HepG2 (cell line): ENCODE measurements around the gene PKNOX2. TPM values are rescaled to one million over a fixed set of nuclear protein-coding genes. Genes with fewer than 3 reads are reported as not detected.

Source experiments
- ATAC-seq: fragments of 200-7000 bp; cut with Tn5 transposase; 3 replicates; pipeline ENCODE4 v1.9.1; 2020; ENCODE audit warnings: mild to moderate bottlenecking, moderate library complexity
- BruUV-seq: library from RNA; stranded (reverse); fragments of 400-500 nt; replicated peaks from 2 replicates; lab custom pipeline; 2021; lab: Mats Ljungman, UMichigan
- CTCF ChIA-PET: fragments of 300-600 bp; formaldehyde crosslinking; extraction: SDS; loops from one replicate; lab custom pipeline; 2021; ENCODE audit warnings: low total read pairs, inconsistent platforms, low intra/inter-chr PET ratio; lab: Yijun Ruan, JAX
- POLR2A ChIA-PET: fragments of 350-600 bp; sonication (Branson Sonifier 250); formaldehyde crosslinking; loops from one replicate; lab custom pipeline; 2020; ENCODE audit warnings: antibody characterized with exemption, inconsistent platforms; lab: Yijun Ruan, JAX
- DNase-seq: peaks from one replicate; pipeline ENCODE4 v3.0.0-alpha.2; 2015; ENCODE audit warnings: low spot score
- FAIRE-seq: peaks from 3 replicates; lab custom pipeline; 2011; peaks lifted over from hg19 to GRCh38; lab: Jason Lieb, UNC
- H2AFZ ChIP-seq: one replicate; pipeline ENCODE4 v1.6.1; 2011; ENCODE audit warnings: low read length, inconsistent platforms
- H3K27ac ChIP-seq: fragments of 300-600 bp; 3 replicates; pipeline ENCODE4 v1.8.0; 2011; ENCODE audit warnings: mixed run types, mild to moderate bottlenecking, mixed read lengths, low read length, inconsistent platforms; ENCODE audit not compliant: insufficient read depth; ENCODE audit errors: extremely low read length
- H3K27me3 ChIP-seq, 2 experiments: fragments of 200-600 bp in 1 of 2; 2 replicates in 1 of 2; 3 replicates in 1 of 2; pipeline versions ENCODE4 v1.6.0 to v1.8.0; 2011; ENCODE audit warnings: low read length in 2 of 2, mild to moderate bottlenecking in 2 of 2, moderate library complexity in 2 of 2, inconsistent platforms in 1 of 2; ENCODE audit not compliant: insufficient read depth in 2 of 2, control insufficient read depth in 1 of 2
- H3K36me3 ChIP-seq, 2 experiments: fragments of 200-600 bp in 1 of 2; replicated peaks in 1 of 2; 2 replicates in 1 of 2; 3 replicates in 1 of 2; pipeline versions ENCODE4 v1.5.1 to v1.8.0; 2011; ENCODE audit warnings: low read length in 2 of 2, inconsistent platforms in 1 of 2; ENCODE audit not compliant: insufficient read depth in 2 of 2, control insufficient read depth in 1 of 2
- H3K4me1 ChIP-seq: 2 replicates; pipeline ENCODE4 v1.5.1; 2012; ENCODE audit warnings: low read length, inconsistent platforms; ENCODE audit not compliant: insufficient read depth
- H3K4me2 ChIP-seq: 2 replicates; pipeline ENCODE4 v1.6.0; 2011; ENCODE audit warnings: low read depth, low read length, inconsistent platforms
- H3K4me3 ChIP-seq, 3 experiments: fragments of 200-600 bp in 1 of 3; sonication (generic), shearing (Covaris generic) in 1 of 3; replicated peaks in 1 of 3; 2 replicates each; pipeline ENCODE4 v1.5.1; 2011 to 2016; ENCODE audit warnings: low read length in 3 of 3, inconsistent platforms in 2 of 3, low read depth in 2 of 3, mild to moderate bottlenecking in 2 of 3, control low read depth in 1 of 3, mixed read lengths in 1 of 3; ENCODE audit not compliant: insufficient read depth in 1 of 3
- H3K79me2 ChIP-seq: one replicate; pipeline ENCODE4 v1.6.1; 2011; ENCODE audit warnings: low read length, inconsistent platforms; ENCODE audit not compliant: insufficient read depth
- H3K9ac ChIP-seq: 2 replicates; pipeline ENCODE4 v1.6.0; 2011; ENCODE audit warnings: mild to moderate bottlenecking, low read depth, low read length, inconsistent platforms; ENCODE audit not compliant: insufficient read depth
- H3K9me3 ChIP-seq: 2 replicates; pipeline ENCODE4 v1.5.1; 2012; ENCODE audit warnings: mild to moderate bottlenecking, low read length
- H4K20me1 ChIP-seq: 2 replicates; pipeline ENCODE4 v1.6.0; 2011; ENCODE audit warnings: inconsistent platforms, mild to moderate bottlenecking, low read length, moderate library complexity; ENCODE audit not compliant: insufficient read depth
- CBX1 ChIP-seq: IDR thresholded peaks from one replicate; pipeline ENCODE4 v1.6.1; 2016; ENCODE audit warnings: antibody characterized with exemption, low read depth
- HDAC1 ChIP-seq: sonication (generic); formaldehyde crosslinking; IDR thresholded peaks from 2 replicates; pipeline ENCODE4 v1.5.1; 2020; ENCODE audit warnings: mild to moderate bottlenecking, missing genetic modification reagents
- HNF4A ChIP-seq: sonication (generic); formaldehyde crosslinking; IDR thresholded peaks from 2 replicates; pipeline ENCODE4 v1.4.0; 2020; ENCODE audit warnings: missing genetic modification reagents
- KAT8 ChIP-seq: IDR thresholded peaks from 2 replicates; pipeline ENCODE4 v1.6.1; 2016; ENCODE audit warnings: missing genetic modification reagents, missing compliant biosample characterization
- RFXANK ChIP-seq: IDR thresholded peaks from 2 replicates; pipeline ENCODE4 v1.6.1; 2016
- SMAD3 ChIP-seq: sonication (generic); formaldehyde crosslinking; IDR thresholded peaks from 2 replicates; pipeline ENCODE4 v1.4.0; 2020; ENCODE audit warnings: missing genetic modification reagents
- ZC3H13 ChIP-seq: sonication (generic); formaldehyde crosslinking; IDR thresholded peaks from 2 replicates; pipeline ENCODE4 v1.8.1; 2023; ENCODE audit warnings: mild to moderate bottlenecking, missing genetic modification reagents, moderate library complexity
- ZNF354B ChIP-seq: sonication (generic); formaldehyde crosslinking; IDR thresholded peaks from 2 replicates; pipeline ENCODE4 v1.8.0; 2022; ENCODE audit warnings: mild to moderate bottlenecking, missing genetic modification reagents
- ZNF431 ChIP-seq: sonication (generic); formaldehyde crosslinking; IDR thresholded peaks from 2 replicates; pipeline ENCODE4 v1.9.0; 2022; ENCODE audit warnings: missing genetic modification reagents, low read depth, mild to moderate bottlenecking, borderline replicate concordance
- ZNF549 ChIP-seq: sonication (generic); formaldehyde crosslinking; IDR thresholded peaks from 2 replicates; pipeline ENCODE4 v1.5.0; 2020; ENCODE audit warnings: missing genetic modification reagents
- ZNF761 ChIP-seq: sonication (generic); formaldehyde crosslinking; conservative IDR thresholded peaks from 2 replicates; pipeline ENCODE4 v1.4.0; 2020; ENCODE audit warnings: mild to moderate bottlenecking, missing genetic modification reagents
- ZSCAN12 ChIP-seq: sonication (generic); formaldehyde crosslinking; IDR thresholded peaks from 2 replicates; pipeline ENCODE4 v1.9.0; 2021; ENCODE audit warnings: mild to moderate bottlenecking, missing genetic modification reagents
- ZZZ3 ChIP-seq: sonication (generic); formaldehyde crosslinking; IDR thresholded peaks from 2 replicates; pipeline ENCODE4 v1.4.0; 2020; ENCODE audit warnings: missing genetic modification reagents, mild to moderate bottlenecking, borderline replicate concordance
- in situ Hi-C: cut with HindIII; loops from 2 replicates; pipeline ENCODE4 v1.10.0; 2017; ENCODE audit warnings: low pct_unique_long_range_greater_than_20kb; ENCODE audit not compliant: extremely low pct_ligation_motif_present
- intact Hi-C: fragments of 100-400 bp; cut with micrococcal nuclease; formaldehyde crosslinking; loops from one replicate; pipeline ENCODE4 v1.10.0; 2022; ENCODE audit not compliant: unreplicated experiment
- polyA plus RNA-seq, 8 experiments: library from polyadenylated mRNA; depleted of rRNA in 3 of 8; stranded (reverse) in 7 of 8; unstranded in 1 of 8; fragments of >200 nt; fragmentation: Illumina TruSeq in 4 of 8; extraction: Trizol in 4 of 8; gene quantifications; 2 replicates each; pipeline versions ENCODE4 v1.2.1 to v1.2.3, GENCODE V29; 2011 to 2016; ENCODE audit warnings: low read depth in 4 of 8, missing spikeins in 1 of 8, mixed read lengths in 1 of 8; ENCODE audit not compliant: insufficient read depth in 1 of 8
- total RNA-seq, 5 experiments: library from RNA; depleted of rRNA; stranded (reverse); fragments of >200 nt; fragmentation: Illumina TruSeq; extraction: Trizol; gene quantifications; 2 replicates each; pipeline ENCODE4 v1.2.3, GENCODE V29; 2016; ENCODE audit warnings: low read depth in 1 of 5
- TF ChIP-seq, protein P1 (sequence below): sonication (generic); formaldehyde crosslinking; IDR thresholded peaks from 2 replicates; pipeline ENCODE4 v1.5.1; 2020; ENCODE audit warnings: missing genetic modification reagents, mild to moderate bottlenecking, borderline replicate concordance
- TF ChIP-seq, protein P2 (sequence below), 2 experiments: sonication (generic) in 1 of 2; formaldehyde crosslinking in 1 of 2; IDR thresholded peaks; 2 replicates each; pipeline versions ENCODE4 v1.4.0 to v1.6.1; 2016 to 2020; ENCODE audit warnings: borderline replicate concordance in 1 of 2, low read depth in 1 of 2, mild to moderate bottlenecking in 1 of 2, missing genetic modification reagents in 1 of 2
- TF ChIP-seq, protein P3 (sequence below): sonication (generic); formaldehyde crosslinking; IDR thresholded peaks from 2 replicates; pipeline ENCODE4 v1.4.0; 2020; ENCODE audit warnings: mild to moderate bottlenecking, missing genetic modification reagents, borderline replicate concordance

Gene PKNOX2
- total and polyA plus RNA-seq, 2 of the 13 experiments (the other 11 are each of a cell fraction or from before 2014, with no cell fraction given) = not detected

DNA sequence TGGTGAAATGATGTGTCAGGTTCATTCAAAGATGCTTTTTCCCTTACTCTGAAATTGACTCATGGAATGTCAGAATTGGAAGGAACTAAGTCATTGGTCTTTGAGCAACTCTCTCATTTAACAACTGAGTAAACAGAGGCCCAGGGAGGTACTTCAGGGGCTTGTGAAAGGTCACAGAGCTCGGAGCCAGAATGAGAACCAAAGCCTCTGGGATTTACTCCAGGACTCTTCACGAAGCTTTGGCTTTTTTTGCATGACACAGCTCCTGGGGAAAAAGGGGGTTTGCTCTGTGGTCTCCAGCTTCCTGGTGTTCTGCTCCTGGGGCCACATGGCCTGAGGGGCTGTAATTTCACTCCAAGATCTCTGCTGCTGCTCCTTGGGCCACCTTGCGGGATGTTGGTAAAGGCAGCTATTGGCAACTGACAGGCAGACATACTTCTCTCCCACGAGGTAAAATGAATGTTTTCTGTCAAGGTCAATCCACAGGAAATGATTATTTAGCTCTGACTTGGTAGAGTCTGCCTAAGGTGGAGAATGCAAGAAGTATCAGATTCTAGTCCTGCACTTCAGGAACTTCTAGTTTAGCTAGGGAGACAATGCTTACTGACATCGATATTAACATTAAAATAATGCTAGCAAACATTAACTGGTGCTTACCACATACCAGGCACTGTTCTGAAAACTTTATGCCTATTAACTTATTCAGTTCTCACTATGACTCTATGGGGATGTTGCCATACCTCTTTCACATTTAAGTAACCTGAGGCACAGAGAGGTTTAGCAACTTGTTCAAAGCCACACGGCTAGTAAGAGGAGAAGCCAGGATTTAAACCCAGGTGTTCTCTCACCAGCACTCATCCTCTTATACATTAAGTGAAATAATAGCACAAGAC, 16.1 kb downstream of the PKNOX2 start (continued):
- TF ChIP-seq, protein P1, sequence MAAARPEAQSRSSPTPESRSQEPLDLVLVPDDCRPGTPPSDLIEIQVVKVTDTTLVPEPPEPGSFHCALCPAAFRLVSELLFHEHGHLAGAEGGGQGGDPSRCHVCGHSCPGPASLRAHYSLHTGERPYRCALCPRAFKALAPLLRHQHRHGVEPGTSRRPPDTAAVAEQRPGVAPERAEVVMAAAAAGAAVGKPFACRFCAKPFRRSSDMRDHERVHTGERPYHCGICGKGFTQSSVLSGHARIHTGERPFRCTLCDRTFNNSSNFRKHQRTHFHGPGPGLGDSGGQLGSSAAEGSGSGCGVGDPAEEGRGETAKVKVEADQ (CRISPR knock-in tag) = no peak

DNA sequence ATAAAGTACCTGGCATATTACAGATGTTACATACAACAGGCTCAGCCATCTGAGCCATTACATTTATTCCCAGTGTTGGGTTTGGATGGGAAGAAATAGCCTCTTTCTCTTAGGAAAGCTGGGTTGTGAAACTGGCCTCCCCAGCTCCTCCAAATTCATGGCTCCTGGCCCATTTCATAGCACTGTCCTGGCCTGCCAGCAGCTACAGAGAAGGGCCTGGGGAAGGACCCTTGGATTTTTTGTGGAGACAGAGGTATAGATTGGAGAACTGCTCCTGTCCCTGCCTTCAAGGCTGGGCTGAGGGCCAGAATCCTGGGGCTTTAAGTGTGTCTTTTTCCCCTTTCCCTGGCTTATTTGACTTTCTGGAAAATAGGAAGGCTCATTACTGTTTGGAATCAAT, 18.0 kb downstream of the PKNOX2 start:
- no peak overlapping the region for H3K9ac ChIP-seq
- no peak for DNase-seq
- H3K79me2 ChIP-seq = no peaks in the 10 kb centered on the region
- H3K27ac ChIP-seq = no peak overlapping the region
- H3K9me3 ChIP-seq = peaks cover 6% of the 10 kb centered on the region
- peaks cover 0 to 3% of the 10 kb centered on the region in 2 experiments; a peak in 1 of 5 replicates for H3K27me3 ChIP-seq
- no peak overlapping the region for H2AFZ ChIP-seq
- ChIA-PET POLR2A (no interaction called here), CTCF (no interaction called here)
- ATAC-seq = no peak
- no peak overlapping the region for H3K4me3 ChIP-seq
- in situ Hi-C loops (no loop called here), intact Hi-C loops (no loop called here)
- BruUV-seq = no TSS peak
- TF ChIP-seq, protein P2, sequence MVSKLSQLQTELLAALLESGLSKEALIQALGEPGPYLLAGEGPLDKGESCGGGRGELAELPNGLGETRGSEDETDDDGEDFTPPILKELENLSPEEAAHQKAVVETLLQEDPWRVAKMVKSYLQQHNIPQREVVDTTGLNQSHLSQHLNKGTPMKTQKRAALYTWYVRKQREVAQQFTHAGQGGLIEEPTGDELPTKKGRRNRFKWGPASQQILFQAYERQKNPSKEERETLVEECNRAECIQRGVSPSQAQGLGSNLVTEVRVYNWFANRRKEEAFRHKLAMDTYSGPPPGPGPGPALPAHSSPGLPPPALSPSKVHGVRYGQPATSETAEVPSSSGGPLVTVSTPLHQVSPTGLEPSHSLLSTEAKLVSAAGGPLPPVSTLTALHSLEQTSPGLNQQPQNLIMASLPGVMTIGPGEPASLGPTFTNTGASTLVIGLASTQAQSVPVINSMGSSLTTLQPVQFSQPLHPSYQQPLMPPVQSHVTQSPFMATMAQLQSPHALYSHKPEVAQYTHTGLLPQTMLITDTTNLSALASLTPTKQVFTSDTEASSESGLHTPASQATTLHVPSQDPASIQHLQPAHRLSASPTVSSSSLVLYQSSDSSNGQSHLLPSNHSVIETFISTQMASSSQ (IDR thresholded peaks at IDR 0.05; ENCODE audit: low read depth) = no peak
- TF ChIP-seq, protein P2 (CRISPR knock-in tag; IDR thresholded peaks at IDR 0.05; ENCODE audit: borderline replicate concordance) = no peak
- TF ChIP-seq, protein P3, sequence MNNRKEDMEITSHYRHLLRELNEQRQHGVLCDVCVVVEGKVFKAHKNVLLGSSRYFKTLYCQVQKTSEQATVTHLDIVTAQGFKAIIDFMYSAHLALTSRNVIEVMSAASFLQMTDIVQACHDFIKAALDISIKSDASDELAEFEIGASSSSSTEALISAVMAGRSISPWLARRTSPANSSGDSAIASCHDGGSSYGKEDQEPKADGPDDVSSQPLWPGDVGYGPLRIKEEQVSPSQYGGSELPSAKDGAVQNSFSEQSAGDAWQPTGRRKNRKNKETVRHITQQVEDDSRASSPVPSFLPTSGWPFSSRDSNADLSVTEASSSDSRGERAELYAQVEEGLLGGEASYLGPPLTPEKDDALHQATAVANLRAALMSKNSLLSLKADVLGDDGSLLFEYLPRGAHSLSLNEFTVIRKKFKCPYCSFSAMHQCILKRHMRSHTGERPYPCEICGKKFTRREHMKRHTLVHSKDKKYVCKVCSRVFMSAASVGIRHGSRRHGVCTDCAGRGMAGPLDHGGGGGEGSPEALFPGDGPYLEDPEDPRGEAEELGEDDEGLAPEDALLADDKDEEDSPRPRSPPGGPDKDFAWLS = no peak
- TF ChIP-seq ZNF431 (CRISPR knock-in tag) (no peak), ZNF549 (CRISPR knock-in tag) (no peak), ZZZ3 (CRISPR knock-in tag) (no peak), ZNF761 (CRISPR knock-in tag) (no peak), CBX1 (no peak), ZSCAN12 (no peak), SMAD3 (no peak), ZC3H13 (CRISPR knock-in tag) (no peak), KAT8 (CRISPR knock-in tag) (no peak), RFXANK (CRISPR knock-in tag) (no peak), HDAC1 (no peak), HNF4A (CRISPR knock-in tag) (no peak), ZNF354B (CRISPR knock-in tag) (no peak)
- no peak for FAIRE-seq
- no peaks in the 10 kb centered on the region for H3K4me1 ChIP-seq
- no peaks in the 10 kb centered on the region for H4K20me1 ChIP-seq
- no peak overlapping the region for H3K4me2 ChIP-seq
- H3K36me3 ChIP-seq = no peaks in the 10 kb centered on the region
